AG08395 (cell line): ENCODE results near the gene ST6GAL1.
A peak's percentile ranks its signal among the peaks of the same experiment; 100 is the strongest.

Experiments used
- DNase-seq: peaks from one replicate; pipeline ENCODE4 v3.0.0; 2012; ENCODE audit warnings: mixed read lengths, low spot score

Gene ST6GAL1

GRCh38 chr3:186917512-186918312 lies 12.6 kb upstream of the ST6GAL1 start:
- DNase-seq: no peak

GRCh38 chr3:186920301-186920700 lies 10.0 kb upstream of the ST6GAL1 start:
- DNase-seq: no peak

GRCh38 chr3:186920796-186921195 lies 9.5 kb upstream of the ST6GAL1 start:
- no peak for DNase-seq

GRCh38 chr3:186921578-186921977 lies 8.7 kb upstream of the ST6GAL1 start:
- no peak for DNase-seq

GRCh38 chr3:186922224-186922623 lies 8.1 kb upstream of the ST6GAL1 start:
- no peak for DNase-seq

- DNase-seq: no peak
Observed at GRCh38 chr3:186922790-186923189, 7.5 kb upstream of the ST6GAL1 start.

GRCh38 chr3:186923241-186923640 lies 7.1 kb upstream of the ST6GAL1 start:
- DNase-seq: no peak

- no peak for DNase-seq
Observed at GRCh38 chr3:186925826-186926225, 4.5 kb upstream of the ST6GAL1 start.

GRCh38 chr3:186929186-186929585 lies 1.1 kb upstream of the ST6GAL1 start:
- no peak for DNase-seq

- DNase-seq: no peak
Observed at GRCh38 chr3:186929685-186930084, 641 bp upstream of the ST6GAL1 start.

- peak; percentile 22 for DNase-seq
Observed at GRCh38 chr3:186930641-186931531, 560 bp downstream of the ST6GAL1 start.

GRCh38 chr3:186931532-186932280 lies 1.4 kb downstream of the ST6GAL1 start:
- DNase-seq: no peak

- DNase-seq: no peak
Observed at GRCh38 chr3:186932281-186933181, 2.2 kb downstream of the ST6GAL1 start.

GRCh38 chr3:186933816-186934215 lies 3.5 kb downstream of the ST6GAL1 start:
- no peak for DNase-seq

- no peak for DNase-seq
Observed at GRCh38 chr3:186935133-186935532, 4.8 kb downstream of the ST6GAL1 start.

GRCh38 chr3:186937017-186937875 lies 6.9 kb downstream of the ST6GAL1 start:
- no peak for DNase-seq

GRCh38 chr3:186938716-186939115 lies 8.4 kb downstream of the ST6GAL1 start:
- DNase-seq: no peak

GRCh38 chr3:186939536-186939935 lies 9.2 kb downstream of the ST6GAL1 start:
- DNase-seq: no peak

- DNase-seq: no peak
Observed at GRCh38 chr3:186940967-186941366, 10.6 kb downstream of the ST6GAL1 start.

GRCh38 chr3:186942168-186942567 lies 11.8 kb downstream of the ST6GAL1 start:
- DNase-seq: no peak
